ENCODE measurements around the gene ACSL5. TPM values are rescaled to one million over a fixed set of nuclear protein-coding genes. Genes with fewer than 3 reads are reported as not detected.

ACSL5 gene
- total RNA-seq, 1 donor from 2014 or later, result 4.2 TPM

DNA sequence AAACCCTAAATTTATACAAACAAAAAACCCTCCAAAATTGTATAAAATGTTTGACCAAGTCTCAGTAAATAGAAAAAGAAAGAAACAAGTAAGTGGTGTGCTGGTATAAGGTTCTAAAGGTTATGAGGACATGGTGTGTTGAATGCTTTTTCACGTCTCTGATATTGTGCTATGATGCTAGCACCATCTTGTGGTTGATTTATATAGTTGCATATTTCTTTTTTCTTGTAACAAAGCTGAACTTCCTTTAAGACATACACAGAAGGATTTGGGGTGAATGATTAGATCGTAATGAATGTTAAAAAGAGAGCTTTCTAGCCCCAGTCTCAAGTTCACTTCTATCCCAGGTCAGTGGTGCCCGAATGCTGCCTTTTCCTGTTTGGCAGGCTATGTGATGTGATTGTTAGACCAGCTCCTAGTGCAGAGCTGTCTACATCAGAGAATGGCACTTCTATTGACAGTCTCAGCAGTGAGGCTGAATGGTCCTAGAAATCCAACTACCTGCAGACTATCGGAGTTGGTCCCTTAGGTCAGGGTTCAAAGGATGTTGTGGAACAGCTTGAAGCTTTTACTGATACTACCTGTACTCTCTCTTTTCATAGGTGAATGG, 98.1 kb downstream of the ACSL5 start:
- Histone ChIP-seq H3K9ac (ENCODE audit: low read depth in 1 of 3, low read length in 3 of 3) (no peak overlapping the region), H3K27me3 (ENCODE audit: control insufficient read depth in 3 of 3, insufficient read depth in 3 of 3, low read length in 3 of 3) (no peaks in the 10 kb centered on the region), H3K4me3 (ENCODE audit: low read length in 3 of 3) (no peak overlapping the region)

GRCh38 chr10:112475575-112476218, 101.8 kb downstream of the ACSL5 start:
- Histone ChIP-seq H3K9me3 (ENCODE audit: control insufficient read depth in 3 of 3, low read length in 3 of 3) (no peaks in the 10 kb centered on the region), H3K9ac (ENCODE audit: low read depth in 1 of 3, low read length in 3 of 3) (no peak overlapping the region), H3K27me3 (ENCODE audit: control insufficient read depth in 3 of 3, insufficient read depth in 3 of 3, low read length in 3 of 3) (no peaks in the 10 kb centered on the region), H3K4me1 (ENCODE audit: control insufficient read depth in 3 of 3, insufficient read depth in 3 of 3, low read length in 3 of 3) (no peaks in the 10 kb centered on the region), H3K36me3 (ENCODE audit: control insufficient read depth in 3 of 3, insufficient read depth in 3 of 3, low read length in 3 of 3) (no peaks in the 10 kb centered on the region), H3K4me3 (ENCODE audit: low read length in 3 of 3) (no peak overlapping the region), H3K27ac (ENCODE audit: low read depth, low read length) (no peak overlapping the region)

More for the DNA sequence above, 98.1 kb downstream of the ACSL5 start:
- Histone ChIP-seq H3K36me3 (ENCODE audit: control insufficient read depth in 3 of 3, insufficient read depth in 3 of 3, low read length in 3 of 3) (peaks cover 0 to 7% (median 3%) of the 10 kb centered on the region in 3 donors), H3K4me1 (ENCODE audit: control insufficient read depth in 3 of 3, insufficient read depth in 3 of 3, low read length in 3 of 3) (no peaks in the 10 kb centered on the region), H3K9me3 (ENCODE audit: control insufficient read depth in 3 of 3, low read length in 3 of 3) (no peaks in the 10 kb centered on the region), H3K27ac (ENCODE audit: low read depth, low read length) (no peak overlapping the region)

Other genes starting within 250 kb of the ACSL5 start
- 52.7 TPM for gene GPAM, start 190.4 kb upstream of the ACSL5 start, total RNA-seq
- gene TECTB, start 90.7 kb upstream of the ACSL5 start, total RNA-seq, result not detected
- 22.4 TPM for gene ZDHHC6, start 72.8 kb downstream of the ACSL5 start, total RNA-seq
- 18.3 TPM for gene VTI1A, start 73.1 kb downstream of the ACSL5 start, total RNA-seq

Measured in skeletal muscle tissue (tissue), 4 donors.